NCI-H510A treated with DMSO at 0.1 percent for 48 hours (cell line): ENCODE measurements around the gene AVEN.
A peak's percentile ranks its signal among the peaks of the same experiment; 100 is the strongest.
"Not testable (repeated sequence)": the region's sequence is repeated elsewhere in the genome, so short reads cannot be mapped to it uniquely, and the experiment has no call there.

Source experiments
- DNase-seq: peaks from one replicate; lab custom pipeline; 2025; lab: John Stamatoyannopoulos, UW

Gene AVEN

GRCh38 chr15:34039790-34040113 is 748 bp upstream of the AVEN start:
- DNase-seq = no peak

GRCh38 chr15:34038023-34038870 is 757 bp downstream of the AVEN start:
- peak; percentile 35 for DNase-seq

- DNase-seq = no peak
These were observed 6.8 kb downstream of the AVEN start for GRCh38 chr15:34031987-34032760.

GRCh38 chr15:34027606-34028005 is 11.4 kb downstream of the AVEN start:
- DNase-seq = no peak

GRCh38 chr15:34025252-34025651 is 13.8 kb downstream of the AVEN start:
- DNase-seq = no peak

- DNase-seq = no peak
These were observed 15.1 kb downstream of the AVEN start for GRCh38 chr15:34023907-34024306.

- DNase-seq = no peak
These were observed 19.5 kb downstream of the AVEN start for GRCh38 chr15:34019369-34019990.

GRCh38 chr15:34018738-34019137 is 20.3 kb downstream of the AVEN start:
- not testable (repeated sequence) for DNase-seq

- no peak for DNase-seq
These were observed 20.9 kb downstream of the AVEN start for GRCh38 chr15:34018021-34018645.

- no peak for DNase-seq
These were observed 24.4 kb downstream of the AVEN start for GRCh38 chr15:34014556-34014955.

- no peak for DNase-seq
These were observed 25.3 kb downstream of the AVEN start for GRCh38 chr15:34013746-34014145.

GRCh38 chr15:34012461-34013028 is 26.5 kb downstream of the AVEN start:
- no peak for DNase-seq

GRCh38 chr15:34011481-34011880 is 27.5 kb downstream of the AVEN start:
- no peak for DNase-seq

GRCh38 chr15:34010921-34011320 is 28.1 kb downstream of the AVEN start:
- DNase-seq = no peak

GRCh38 chr15:34009656-34010055 is 29.3 kb downstream of the AVEN start:
- DNase-seq = no peak

GRCh38 chr15:34006381-34006780 is 32.6 kb downstream of the AVEN start:
- DNase-seq = no peak

GRCh38 chr15:34001536-34001935 is 37.5 kb downstream of the AVEN start:
- no peak for DNase-seq

- not testable (repeated sequence) for DNase-seq
These were observed 43.3 kb downstream of the AVEN start for GRCh38 chr15:33995666-33996065.

- DNase-seq = peak; percentile 3
These were observed 44.9 kb downstream of the AVEN start for GRCh38 chr15:33994005-33994615.

GRCh38 chr15:33988384-33988783 is 50.6 kb downstream of the AVEN start:
- no peak for DNase-seq

GRCh38 chr15:33987444-33987843 is 51.6 kb downstream of the AVEN start:
- DNase-seq = no peak

GRCh38 chr15:33985751-33986150 is 53.3 kb downstream of the AVEN start:
- no peak for DNase-seq
